Ovary (tissue), 9 donors: Measurements from ENCODE around the gene IL1RAPL1. TPM values are rescaled to one million over a fixed set of nuclear protein-coding genes. Genes with fewer than 3 reads are reported as not detected.

ENCODE experiments used
- DNase-seq, 5 donors: peaks; one replicate each; pipeline ENCODE4 v3.0.0-alpha.2; 2019 to 2020
- H3K27ac ChIP-seq, 2 donors: fragments of 200-600 bp; one replicate each; pipeline versions ENCODE4 v1.5.1 to v1.8.0; 2019 to 2022
- H3K27me3 ChIP-seq: fragments of 200-600 bp; one replicate; pipeline ENCODE4 v1.8.0; 2022
- H3K36me3 ChIP-seq: fragments of 200-600 bp; sonication (generic); one replicate; pipeline ENCODE4 v1.5.1; 2019
- H3K4me1 ChIP-seq: one replicate; pipeline ENCODE4 v1.8.1; 2013; ENCODE audit warnings: mild to moderate bottlenecking, moderate library complexity; ENCODE audit not compliant: insufficient read depth
- H3K4me3 ChIP-seq: fragments of 200-600 bp; sonication (generic); one replicate; pipeline ENCODE4 v1.5.1; 2017
- H3K9me3 ChIP-seq, 2 donors: fragments of 200-600 bp in 1 of 2; sonication (generic) in 1 of 2; one replicate each; pipeline versions ENCODE4 v1.5.1 to v1.8.1; 2013 to 2019; ENCODE audit warnings: mild to moderate bottlenecking in 1 of 2, moderate library complexity in 1 of 2
- EP300 ChIP-seq: sonication (generic); formaldehyde crosslinking; IDR thresholded peaks from one replicate; pipeline ENCODE4 v1.6.1; 2017; ENCODE audit warnings: antibody characterized with exemption
- POLR2A ChIP-seq: fragments of 450-650 bp; IDR thresholded peaks from one replicate; pipeline ENCODE4 v1.6.1; 2017; ENCODE audit warnings: antibody characterized with exemption, mild to moderate bottlenecking, moderate library complexity
- WGBS, 3 donors: extraction: QIAGEN DNeasy Blood & Tissue Kit in 1 of 3; methylation state at CpG; one replicate each; pipeline versions ENCODE4 v1.1.5 to v1.1.7; 2013 to 2017; 5-methylcytosine and 5-hydroxymethylcytosine counted together
- intact Hi-C, 4 donors: fragments of 100-400 bp; cut with DNase I; formaldehyde crosslinking; loops; one replicate each; pipeline versions ENCODE4 v1.11.0 to v1.15.1; 2022 to 2023
- polyA plus RNA-seq, 2 donors: library from polyadenylated mRNA; stranded (reverse); fragments of 200-250 nt in 1 of 2; fragments of 350-450 nt in 1 of 2; fragmentation: Illumina TruSeq in 1 of 2; extraction: RNeasy Lipid Tissue Mini Kit (QIAGEN cat#74804) in 1 of 2; gene quantifications; one replicate each; pipeline ENCODE4 v1.2.3, GENCODE V29; 2013 to 2014
- total RNA-seq, 7 donors: library from RNA; depleted of rRNA in 2 of 7; stranded (reverse); fragments of >200 nt in 2 of 7; fragmentation: NEBNext Ultra II Directional in 3 of 7; extraction: Animal tissue kit (Norgen Biotek cat#: 25700) in 3 of 7; gene quantifications; one replicate each; pipeline versions ENCODE4 v1.1.0 to v1.2.4, GENCODE V29; 2016 to 2023
- TF ChIP-seq, protein P1 (sequence below), 3 donors: fragments of 450-650 bp in 2 of 3; fragments of 200-600 bp in 1 of 3; IDR thresholded peaks; one replicate each; pipeline versions ENCODE4 v1.5.1 to v1.8.0; 2016 to 2022; ENCODE audit warnings: antibody characterized with exemption in 3 of 3, mild to moderate bottlenecking in 1 of 3
- donor health status: DM: no; HTN: no; CAD: no; lungs with moderate emphysema.
- donor health status: DM: no; HTN: no; CAD: no.
- donor health status: Bipolar disorder and iron deficiency.
- donor health status: DM: yes; HTN: yes; CAD: no.
- donor health status: DM: no; HTN: no; CAD: no.
- donor health status: DM: yes; HTN: yes; CAD: no.

IL1RAPL1 gene
- total and polyA plus RNA-seq, 9 donors = 0.23 to 1.3 (median 0.61) TPM

DNA sequence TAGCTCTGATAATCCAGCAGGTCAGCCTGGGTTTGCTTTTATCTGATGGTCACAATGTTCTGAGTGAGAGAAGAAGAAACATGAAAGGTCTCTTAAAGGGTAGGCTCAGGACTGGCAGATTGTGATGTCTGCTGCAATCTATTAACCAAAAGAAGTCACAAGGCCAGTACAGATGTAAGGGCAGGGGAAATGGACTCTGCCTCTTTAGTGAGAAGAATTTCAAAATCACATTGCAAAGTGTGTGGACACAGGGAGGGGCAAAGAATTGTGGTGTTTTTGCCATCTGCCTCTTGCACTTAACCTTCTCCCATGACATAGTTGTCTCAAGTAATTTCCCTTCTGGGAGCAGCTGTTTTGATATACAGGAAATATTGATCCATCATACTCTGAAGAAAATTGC lies 40.9 kb downstream of the IL1RAPL1 start:
- no peak for DNase-seq
- Histone ChIP-seq H3K36me3 (no peaks in the 10 kb centered on the region), H3K4me3 (no peak overlapping the region), H3K4me1 (no peaks in the 10 kb centered on the region), H3K27me3 (no peaks in the 10 kb centered on the region), H3K9me3 (no peaks in the 10 kb centered on the region), H3K27ac (no peak overlapping the region)
- TF ChIP-seq, protein P1, sequence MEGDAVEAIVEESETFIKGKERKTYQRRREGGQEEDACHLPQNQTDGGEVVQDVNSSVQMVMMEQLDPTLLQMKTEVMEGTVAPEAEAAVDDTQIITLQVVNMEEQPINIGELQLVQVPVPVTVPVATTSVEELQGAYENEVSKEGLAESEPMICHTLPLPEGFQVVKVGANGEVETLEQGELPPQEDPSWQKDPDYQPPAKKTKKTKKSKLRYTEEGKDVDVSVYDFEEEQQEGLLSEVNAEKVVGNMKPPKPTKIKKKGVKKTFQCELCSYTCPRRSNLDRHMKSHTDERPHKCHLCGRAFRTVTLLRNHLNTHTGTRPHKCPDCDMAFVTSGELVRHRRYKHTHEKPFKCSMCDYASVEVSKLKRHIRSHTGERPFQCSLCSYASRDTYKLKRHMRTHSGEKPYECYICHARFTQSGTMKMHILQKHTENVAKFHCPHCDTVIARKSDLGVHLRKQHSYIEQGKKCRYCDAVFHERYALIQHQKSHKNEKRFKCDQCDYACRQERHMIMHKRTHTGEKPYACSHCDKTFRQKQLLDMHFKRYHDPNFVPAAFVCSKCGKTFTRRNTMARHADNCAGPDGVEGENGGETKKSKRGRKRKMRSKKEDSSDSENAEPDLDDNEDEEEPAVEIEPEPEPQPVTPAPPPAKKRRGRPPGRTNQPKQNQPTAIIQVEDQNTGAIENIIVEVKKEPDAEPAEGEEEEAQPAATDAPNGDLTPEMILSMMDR (IDR thresholded peaks at IDR 0.05) = no peak
- intact Hi-C loops = no loop called here

DNA sequence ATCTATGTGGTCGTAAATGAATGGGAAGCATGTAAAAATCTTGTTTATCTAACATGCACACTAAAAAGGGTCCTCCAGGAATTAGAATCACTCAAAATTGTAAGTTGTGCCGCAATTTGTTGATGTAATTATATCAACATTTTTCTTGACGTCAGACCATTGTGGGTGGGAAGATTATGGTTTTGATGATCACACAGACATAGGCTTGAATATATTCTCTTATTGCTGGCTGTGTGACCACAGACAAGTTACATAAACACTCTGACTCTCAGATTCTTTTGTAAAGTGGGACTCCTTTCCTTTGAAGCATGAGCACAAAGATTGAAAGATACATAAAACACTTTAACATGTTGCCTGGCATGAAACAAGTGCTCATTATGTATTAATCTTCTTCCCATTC lies 51.5 kb downstream of the IL1RAPL1 start:
- TF ChIP-seq POLR2A (no peak), EP300 (no peak)
- TF ChIP-seq, protein P1 (IDR thresholded peaks at IDR 0.05) = no peak
- Histone ChIP-seq H3K27ac (no peak overlapping the region), H3K9me3 (no peaks in the 10 kb centered on the region), H3K4me1 (no peaks in the 10 kb centered on the region), H3K36me3 (no peaks in the 10 kb centered on the region), H3K4me3 (no peak overlapping the region), H3K27me3 (no peaks in the 10 kb centered on the region)
- 66 to 79% (median 77%) methylated on average over 3 of the region's 3 CpGs for WGBS, 3 donors
- intact Hi-C loops = no loop called here
- DNase-seq = no peak

DNA sequence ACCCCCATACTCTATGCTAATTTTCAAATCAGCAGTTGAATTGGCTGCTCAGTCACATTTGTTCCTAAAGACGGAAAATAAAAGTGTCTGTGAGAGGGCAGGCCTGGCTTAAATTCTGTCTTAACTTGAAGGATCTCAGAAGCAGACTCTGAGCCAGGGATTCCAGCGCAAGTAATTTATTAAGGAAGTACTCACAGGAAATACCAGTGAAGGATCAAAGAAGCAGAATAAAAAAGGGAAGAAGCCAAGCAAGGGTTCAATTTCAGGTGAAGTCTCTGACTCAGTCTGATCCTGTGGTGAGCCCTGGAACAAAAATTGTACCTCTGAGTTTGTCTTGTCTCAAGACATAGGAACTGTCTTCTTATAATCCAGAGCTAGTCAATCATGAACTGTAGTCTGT lies 52.2 kb downstream of the IL1RAPL1 start:
- TF ChIP-seq POLR2A (no peak), EP300 (no peak)
- TF ChIP-seq, protein P1 (IDR thresholded peaks at IDR 0.05) = no peak
- Histone ChIP-seq H3K9me3 (no peaks in the 10 kb centered on the region), H3K4me1 (no peaks in the 10 kb centered on the region), H3K27me3 (no peaks in the 10 kb centered on the region), H3K4me3 (no peak overlapping the region), H3K36me3 (no peaks in the 10 kb centered on the region), H3K27ac (no peak overlapping the region)
- intact Hi-C loops = no loop called here
- no peak for DNase-seq
- 12 to 31% (median 12%) methylated on average over 2 of the region's 2 CpGs for WGBS, 3 donors

DNA sequence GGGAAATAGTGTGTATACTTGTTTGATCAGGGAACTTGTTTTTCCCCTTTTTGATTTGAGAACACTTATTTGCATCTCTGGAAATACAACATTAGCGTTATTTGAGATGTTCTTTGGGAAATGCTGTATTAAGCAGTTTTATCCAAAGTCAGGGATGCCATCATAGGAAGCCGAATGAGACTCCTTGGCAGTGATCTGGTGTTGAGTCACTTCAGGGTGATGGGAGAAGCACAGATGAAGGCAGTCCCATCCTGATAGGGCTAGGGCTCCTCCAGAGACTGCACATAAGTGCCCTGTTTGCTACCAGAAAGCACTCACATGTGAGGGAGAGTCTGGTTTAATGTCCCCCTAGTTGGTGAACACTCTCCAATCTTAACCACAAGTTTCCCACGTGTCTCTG lies 62.3 kb downstream of the IL1RAPL1 start:
- no peak for TF ChIP-seq EP300
- no peak for TF ChIP-seq POLR2A
- DNase-seq = no peak
- WGBS, 3 donors = 51 to 64% (median 61%) methylated on average over 3 of the region's 3 CpGs
- Histone ChIP-seq H3K36me3 (no peaks in the 10 kb centered on the region), H3K27me3 (no peaks in the 10 kb centered on the region), H3K9me3 (no peaks in the 10 kb centered on the region), H3K4me3 (no peak overlapping the region), H3K4me1 (no peaks in the 10 kb centered on the region), H3K27ac (no peak overlapping the region)
- intact Hi-C loops = no loop called here

DNA sequence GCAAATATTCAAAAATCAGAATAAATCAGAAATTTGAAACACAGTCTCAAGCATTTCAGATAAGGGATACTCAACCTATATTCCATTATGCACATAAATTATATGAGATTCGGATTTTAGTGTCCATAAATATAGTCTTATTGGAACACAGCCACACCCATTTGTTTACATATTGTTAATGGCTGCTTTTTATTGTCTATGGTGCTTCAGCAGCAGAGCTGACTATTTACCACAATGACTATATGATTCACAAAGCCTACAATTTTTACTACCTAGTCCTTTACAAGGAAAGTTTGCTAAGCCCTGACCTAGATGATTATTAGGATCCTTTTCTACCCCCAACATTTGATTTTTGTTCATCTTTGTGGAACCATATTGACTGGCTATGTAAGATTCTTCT lies 63.9 kb downstream of the IL1RAPL1 start:
- intact Hi-C loops = no loop called here
- WGBS, 3 donors = 49 to 64% (median 50%) methylated on average over 1 of the region's 1 CpG

More for the DNA sequence above, 63.9 kb downstream of the IL1RAPL1 start:
- DNase-seq = no peak
- H3K27me3 ChIP-seq = no peaks in the 10 kb centered on the region
- H3K4me3 ChIP-seq = no peak overlapping the region
- no peaks in the 10 kb centered on the region for H3K9me3 ChIP-seq
- no peaks in the 10 kb centered on the region for H3K36me3 ChIP-seq
- H3K4me1 ChIP-seq = no peaks in the 10 kb centered on the region
- H3K27ac ChIP-seq = no peak overlapping the region
- TF ChIP-seq POLR2A = no peak
- TF ChIP-seq EP300 = no peak
- TF ChIP-seq, protein P1 (IDR thresholded peaks at IDR 0.05) = no peak
